K562 (cell line): ENCODE results near the gene NR1D1. TPM values are rescaled to one million over a fixed set of nuclear protein-coding genes. Genes with fewer than 3 reads are reported as not detected.

Source experiments
- ARHGAP35 ChIP-seq: fragments of 450-650 bp; IDR thresholded peaks from 2 replicates; pipeline ENCODE4 v1.6.1; 2018; ENCODE audit not compliant: partially characterized antibody
- CHD2 ChIP-seq: IDR thresholded peaks from 2 replicates; pipeline ENCODE4 v1.6.1; 2011; ENCODE audit warnings: low read depth, low read length
- CTCF ChIP-seq, 3 experiments: IDR thresholded peaks in 2 of 3; conservative IDR thresholded peaks in 1 of 3; 2 replicates each; pipeline ENCODE4 v1.5.1; 2011 to 2012; ENCODE audit warnings: low read length in 3 of 3, mild to moderate bottlenecking in 3 of 3, control low read depth in 2 of 3, improper control_type of control experiment in 1 of 3, inconsistent platforms in 1 of 3, low read depth in 1 of 3, mixed read lengths in 1 of 3, moderate library complexity in 1 of 3; ENCODE audit not compliant: insufficient read depth in 2 of 3
- EP400 ChIP-seq: fragments of 450-650 bp; IDR thresholded peaks from 2 replicates; pipeline ENCODE4 v1.6.1; 2017; ENCODE audit warnings: antibody characterized with exemption, mild to moderate bottlenecking, moderate library complexity
- FOXJ3 ChIP-seq: sonication (generic); formaldehyde crosslinking; IDR thresholded peaks from 2 replicates; pipeline ENCODE4 v1.4.0; 2020; ENCODE audit warnings: mild to moderate bottlenecking, missing genetic modification reagents
- HDAC1 ChIP-seq, 2 experiments: fragments of 450-650 bp; IDR thresholded peaks; 2 replicates each; pipeline ENCODE4 v1.6.1; 2016 to 2017; ENCODE audit warnings: inconsistent platforms in 1 of 2, mild to moderate bottlenecking in 1 of 2, moderate library complexity in 1 of 2
- HINFP ChIP-seq: fragments of 450-650 bp; conservative IDR thresholded peaks from 2 replicates; pipeline ENCODE4 v1.6.1; 2016; ENCODE audit warnings: missing genetic modification characterization, low read depth, mild to moderate bottlenecking, control low read depth, missing compliant biosample characterization
- LARP7 ChIP-seq: fragments of 450-650 bp; IDR thresholded peaks from 2 replicates; pipeline ENCODE4 v1.6.1; 2016
- PRDM10 ChIP-seq: fragments of 450-650 bp; IDR thresholded peaks from 2 replicates; pipeline ENCODE4 v1.6.1; 2018; ENCODE audit not compliant: partially characterized antibody
- ZNF253 ChIP-seq: fragments of 250-450 bp; sonication (Bioruptor Pico); conservative IDR thresholded peaks from 2 replicates; pipeline ENCODE4 v1.6.1; 2021; ENCODE audit warnings: mild to moderate bottlenecking
- ZNF318 ChIP-seq, 2 experiments: fragments of 450-650 bp; IDR thresholded peaks; 2 replicates each; pipeline ENCODE4 v1.6.1; 2016; ENCODE audit warnings: mild to moderate bottlenecking in 2 of 2, borderline replicate concordance in 1 of 2, low read depth in 1 of 2, moderate library complexity in 1 of 2
- polyA plus RNA-seq, 8 experiments: library from polyadenylated mRNA; depleted of rRNA in 4 of 8; stranded (reverse) in 5 of 8; unstranded in 3 of 8; fragments of >200 nt; fragmentation: Nextera tagmentation in 2 of 8; fragmentation: Illumina TruSeq in 1 of 8; extraction: Ambion mirVana in 2 of 8; extraction: Trizol in 1 of 8; gene quantifications; 2 replicates each; pipeline versions ENCODE4 v1.2.1 to v1.2.3, GENCODE V29; 2011 to 2014; ENCODE audit warnings: inconsistent platforms in 1 of 8, missing spikeins in 1 of 8
- total RNA-seq, 7 experiments: library from RNA; depleted of rRNA in 6 of 7; stranded (reverse); fragments of >200 nt in 6 of 7; fragmentation: Illumina TruSeq in 2 of 7; extraction: Trizol in 2 of 7; gene quantifications; 2 replicates each; pipeline versions ENCODE4 v1.2.1 to v1.2.3, GENCODE V29; 2011 to 2021; ENCODE audit warnings: low replicate concordance in 1 of 7

NR1D1 gene
- total and polyA plus RNA-seq, 9 of the 15 experiments (the other 6 are each of a cell fraction or from before 2014, with no cell fraction given), result 0.25 to 7.7 (median 0.65) TPM

- peak; percentile 54 for TF ChIP-seq PRDM10
- no peak for TF ChIP-seq CTCF (IDR thresholded peaks at IDR 0.05 in 2 of 3, conservative IDR thresholded peaks at IDR 0.05 in 1 of 3; ENCODE audit: insufficient read depth in 2 of 3, low read depth in 1 of 3, low read length in 3 of 3)
- no peak for TF ChIP-seq FOXJ3 (CRISPR knock-in tag)
- peak; percentile 96; the same call in 1 of the 2 replicates for TF ChIP-seq EP400
- TF ChIP-seq LARP7, result no peak; the same call in 1 of the 2 replicates
- TF ChIP-seq CHD2, result no peak
- no peak for TF ChIP-seq HDAC1 (IDR thresholded peaks at IDR 0.05)
- TF ChIP-seq ZNF253 (CRISPR knock-in tag), result no peak
- TF ChIP-seq HINFP (tag), result no peak
- TF ChIP-seq ARHGAP35, result no peak
- TF ChIP-seq ZNF318 (IDR thresholded peaks at IDR 0.05; ENCODE audit: borderline replicate concordance in 1 of 2, low read depth in 1 of 2), result peak in 1 of 2 experiments; percentile 88; a peak in 2 of 4 replicates
These were observed 429 bp upstream of the NR1D1 start (continued) for GRCh38 chr17:40100669-40101366.
